GM18907 (cell line): ENCODE data around the gene TSPAN31.
A peak's percentile ranks its signal among the peaks of the same experiment; 100 is the strongest.
"Not testable (repeated sequence)": the region's sequence is repeated elsewhere in the genome, so short reads cannot be mapped to it uniquely, and the experiment has no call there.

Experiments
- ATAC-seq: cut with Tn5 transposase; IDR thresholded peaks from one replicate; pipeline ENCODE4 v1.9.1; 2021; ENCODE audit warnings: mild to moderate bottlenecking, moderate library complexity; ENCODE audit not compliant: unreplicated experiment

Gene TSPAN31

DNA sequence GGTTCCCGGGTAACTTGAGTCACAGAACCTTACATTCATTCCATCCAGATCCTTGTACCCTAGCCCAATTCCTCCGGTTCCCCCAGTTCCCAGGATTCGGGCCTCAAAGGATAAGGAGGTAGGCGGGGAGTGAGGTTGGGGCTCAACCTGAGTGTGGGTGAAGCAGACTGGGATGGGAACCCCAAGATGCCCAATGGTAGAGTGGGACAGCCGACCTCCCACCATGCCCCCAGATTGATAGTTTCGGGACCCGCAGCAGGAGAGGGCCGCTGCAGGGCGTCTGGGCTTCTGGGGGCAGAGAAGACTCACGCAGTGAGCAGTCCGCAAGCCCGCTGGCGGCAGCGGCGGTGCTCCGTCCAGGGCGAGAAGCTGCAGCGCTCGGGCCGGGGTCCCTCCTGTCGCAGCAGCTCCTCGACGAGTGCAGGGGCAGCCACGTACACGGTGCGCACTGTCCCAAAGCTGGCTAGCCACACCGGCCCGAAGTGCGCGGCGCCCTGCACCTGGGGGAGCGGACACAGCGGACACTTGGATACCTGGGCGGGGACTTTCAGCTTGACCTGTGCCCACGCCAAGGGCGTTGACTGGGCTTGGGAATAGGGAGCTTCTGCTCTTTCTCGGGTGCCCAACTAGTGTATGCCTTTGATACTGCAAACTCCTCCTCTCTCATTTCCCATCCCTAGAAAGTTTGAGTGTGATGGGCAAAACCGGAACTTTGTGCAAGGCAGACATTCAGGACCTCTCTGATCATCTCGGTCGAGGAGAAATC lies 21.0 kb downstream of the TSPAN31 start:
- ATAC-seq = peak; percentile 6

DNA sequence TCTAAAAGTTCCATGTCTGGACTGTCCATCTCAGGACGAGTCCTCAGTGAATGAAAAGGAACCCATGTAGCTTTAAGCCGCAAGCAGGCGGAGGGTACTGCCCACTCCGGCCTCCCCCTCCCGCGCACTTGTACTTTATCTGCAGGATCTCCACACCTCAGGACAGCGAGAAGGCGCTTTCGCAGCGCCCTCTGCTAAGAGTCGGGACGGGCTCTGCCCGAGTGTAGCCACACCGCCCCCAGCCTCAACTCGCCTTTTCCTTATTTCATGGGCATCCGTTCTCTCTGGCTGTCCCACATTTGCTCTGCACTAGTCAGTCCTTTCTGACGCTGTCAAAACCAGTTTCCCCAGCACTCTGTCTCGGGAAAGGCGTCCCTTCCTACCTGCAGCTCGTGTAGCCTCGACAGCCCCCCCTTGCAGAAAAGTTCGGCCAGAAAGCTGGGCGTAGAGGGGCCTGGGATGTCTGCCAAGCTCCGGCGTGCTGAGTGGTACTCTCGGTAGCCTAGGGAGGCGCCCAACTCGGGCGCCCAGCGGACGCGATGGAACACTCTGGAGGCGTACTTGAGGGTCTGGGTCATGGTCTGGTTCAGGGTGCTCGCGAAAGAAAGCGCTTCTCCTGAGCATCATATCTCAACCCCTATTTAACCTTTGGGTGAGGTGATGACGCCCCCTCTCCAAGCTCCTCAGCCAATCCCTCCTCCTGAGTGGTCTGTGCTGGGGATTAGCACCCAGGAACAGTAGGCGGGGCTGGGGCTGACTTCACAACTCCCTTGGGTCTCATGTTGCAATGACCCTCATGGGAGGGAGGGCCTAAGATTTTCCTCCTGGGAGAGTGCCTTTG lies 21.8 kb downstream of the TSPAN31 start, which contains the start of gene CYP27B1:
CYP27B1 (minus strand) TSS at position 615 of the 841 bp plus-strand sequence; CDS start at position 578, 37 bp downstream.
- ATAC-seq = no peak

DNA sequence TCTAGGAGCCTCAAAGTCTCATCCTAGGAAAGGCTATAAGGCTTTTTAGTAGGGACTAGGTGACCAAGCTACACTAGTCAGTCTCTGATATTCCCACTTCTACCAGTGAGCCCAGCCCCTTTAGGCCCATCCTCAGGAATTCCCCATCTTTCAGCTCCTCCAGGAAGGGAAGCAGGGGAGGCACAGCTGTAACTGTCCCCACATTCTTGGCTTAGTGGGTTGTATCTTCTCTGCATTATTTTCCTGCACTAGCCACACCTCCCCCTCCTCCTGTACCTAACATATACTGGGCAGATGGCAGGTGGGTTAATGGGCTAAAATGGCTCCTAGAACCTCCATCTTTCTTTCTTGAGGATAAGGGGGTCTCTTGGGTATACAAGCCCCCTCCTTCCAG lies 22.5 kb downstream of the TSPAN31 start:
- ATAC-seq = no peak

DNA sequence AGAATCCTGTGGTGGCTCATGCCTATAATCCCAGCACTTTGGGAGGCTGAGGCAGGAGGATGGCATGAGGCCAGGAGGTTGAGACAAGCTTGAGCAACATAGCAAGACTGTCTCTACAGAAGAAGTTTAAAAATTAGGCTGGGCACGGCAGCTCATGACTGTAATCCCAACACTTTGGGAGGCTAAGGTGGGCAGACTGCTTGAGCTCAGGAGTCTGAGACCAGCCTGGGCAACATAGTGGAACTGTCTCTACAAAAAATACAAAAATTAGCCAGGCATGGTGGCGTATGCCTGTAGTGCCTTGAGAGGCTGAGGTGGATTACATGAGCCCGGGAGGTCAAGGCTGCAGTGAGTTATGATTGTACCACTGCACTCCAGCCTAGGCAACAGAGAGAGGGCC lies 23.0 kb downstream of the TSPAN31 start:
- no peak for ATAC-seq

DNA sequence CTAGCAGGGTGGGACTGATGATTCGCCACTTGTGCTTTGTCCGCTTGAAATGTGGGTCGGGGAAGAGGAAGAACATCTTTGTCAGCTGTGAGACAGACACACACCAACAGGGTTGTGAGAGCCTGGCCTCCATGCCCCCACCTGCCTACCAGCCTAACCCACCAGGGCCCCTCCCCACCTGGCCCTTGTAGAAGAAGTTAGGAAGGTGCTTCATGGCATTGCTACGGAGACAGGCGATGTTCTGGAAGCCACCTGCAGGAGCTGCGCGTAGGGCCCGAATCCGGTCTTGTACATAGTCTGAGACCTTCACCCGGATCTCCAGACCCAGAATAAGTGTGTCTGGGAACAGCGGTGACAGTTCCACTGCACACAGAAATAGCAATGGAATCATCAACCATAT lies 24.8 kb downstream of the TSPAN31 start:
- no peak for ATAC-seq

DNA sequence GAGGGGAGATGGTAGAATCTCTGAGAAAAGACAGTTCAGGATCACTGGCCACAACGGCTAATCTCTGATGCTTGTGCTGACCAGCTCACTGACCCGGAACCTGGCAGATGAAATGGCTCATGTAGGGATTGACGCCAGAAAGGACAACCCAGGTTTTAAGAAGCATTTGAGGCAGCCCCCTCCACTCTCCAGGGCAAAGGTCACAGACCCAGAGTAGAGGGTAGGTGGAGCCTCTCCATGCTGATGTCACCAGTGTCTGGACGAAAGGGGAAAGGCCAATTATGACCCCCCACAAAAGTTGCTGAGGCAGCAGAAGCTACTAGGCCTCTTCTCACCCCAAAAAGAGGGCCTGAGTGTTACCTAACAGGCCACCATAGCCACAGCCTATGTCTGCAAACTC lies 25.9 kb downstream of the TSPAN31 start:
- ATAC-seq = no peak

DNA sequence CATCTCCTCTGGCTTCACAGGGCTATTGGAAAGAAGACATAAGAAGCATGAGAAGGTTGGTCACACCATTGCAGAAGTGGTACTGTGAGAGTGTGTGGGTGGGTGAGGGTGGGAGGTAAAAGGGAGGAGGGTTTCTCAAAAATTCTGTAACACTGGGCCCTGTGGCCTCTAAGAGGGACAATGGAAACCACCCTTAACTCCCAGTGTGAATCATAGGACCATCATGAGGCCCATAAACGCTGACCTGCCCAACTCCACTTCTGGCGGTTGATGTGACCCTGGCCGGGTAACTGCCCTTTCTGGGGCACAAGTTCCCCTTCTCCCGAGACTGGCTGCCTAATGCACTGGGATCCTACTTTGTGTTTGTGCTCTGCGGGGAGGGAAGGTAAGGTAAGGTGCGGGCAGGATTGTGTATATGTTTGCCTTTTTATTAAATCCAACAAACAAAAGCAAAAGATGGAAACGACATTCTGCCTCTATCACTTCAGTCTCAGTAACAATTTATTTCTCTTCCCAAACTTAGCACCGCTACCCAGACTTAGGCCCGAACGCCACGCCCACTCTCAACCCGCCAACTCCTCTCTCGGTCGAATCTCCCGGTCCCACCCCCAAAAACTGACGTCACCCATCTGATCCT lies 26.5 kb downstream of the TSPAN31 start:
- ATAC-seq = peak; percentile 77

DNA sequence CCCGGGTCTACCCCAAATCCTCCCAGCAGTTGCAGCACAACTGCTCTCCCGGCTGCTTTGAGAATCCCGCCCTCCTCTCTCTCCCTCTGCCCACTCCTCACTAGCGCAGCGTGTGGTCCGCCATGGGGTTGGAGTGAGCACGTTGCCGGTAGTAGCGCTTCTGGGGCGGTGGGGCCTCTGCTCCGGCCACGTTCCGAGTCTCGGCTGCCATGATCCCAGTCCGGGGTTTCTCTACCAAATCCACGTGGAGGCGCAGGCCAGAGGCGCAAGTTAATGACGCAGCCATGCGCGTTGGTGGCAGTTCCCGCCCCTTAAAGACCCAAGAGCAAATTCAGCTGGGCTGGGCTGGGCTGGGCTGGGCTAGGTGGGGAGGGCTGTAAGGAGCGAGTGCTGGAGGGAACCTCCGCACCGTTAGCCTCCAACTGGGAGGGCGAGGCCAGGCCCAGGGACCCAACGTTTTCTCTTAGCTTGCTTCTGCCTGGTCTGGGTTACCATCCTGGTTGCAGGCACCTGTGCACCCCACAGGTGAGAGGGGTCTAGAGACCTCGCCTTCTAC lies 27.1 kb downstream of the TSPAN31 start, which contains the start of gene METTL1:
METTL1 (minus strand) TSS at position 233 of the 556 bp plus-strand sequence; CDS start at position 211, 22 bp downstream.
- ATAC-seq = peak; percentile 84

DNA sequence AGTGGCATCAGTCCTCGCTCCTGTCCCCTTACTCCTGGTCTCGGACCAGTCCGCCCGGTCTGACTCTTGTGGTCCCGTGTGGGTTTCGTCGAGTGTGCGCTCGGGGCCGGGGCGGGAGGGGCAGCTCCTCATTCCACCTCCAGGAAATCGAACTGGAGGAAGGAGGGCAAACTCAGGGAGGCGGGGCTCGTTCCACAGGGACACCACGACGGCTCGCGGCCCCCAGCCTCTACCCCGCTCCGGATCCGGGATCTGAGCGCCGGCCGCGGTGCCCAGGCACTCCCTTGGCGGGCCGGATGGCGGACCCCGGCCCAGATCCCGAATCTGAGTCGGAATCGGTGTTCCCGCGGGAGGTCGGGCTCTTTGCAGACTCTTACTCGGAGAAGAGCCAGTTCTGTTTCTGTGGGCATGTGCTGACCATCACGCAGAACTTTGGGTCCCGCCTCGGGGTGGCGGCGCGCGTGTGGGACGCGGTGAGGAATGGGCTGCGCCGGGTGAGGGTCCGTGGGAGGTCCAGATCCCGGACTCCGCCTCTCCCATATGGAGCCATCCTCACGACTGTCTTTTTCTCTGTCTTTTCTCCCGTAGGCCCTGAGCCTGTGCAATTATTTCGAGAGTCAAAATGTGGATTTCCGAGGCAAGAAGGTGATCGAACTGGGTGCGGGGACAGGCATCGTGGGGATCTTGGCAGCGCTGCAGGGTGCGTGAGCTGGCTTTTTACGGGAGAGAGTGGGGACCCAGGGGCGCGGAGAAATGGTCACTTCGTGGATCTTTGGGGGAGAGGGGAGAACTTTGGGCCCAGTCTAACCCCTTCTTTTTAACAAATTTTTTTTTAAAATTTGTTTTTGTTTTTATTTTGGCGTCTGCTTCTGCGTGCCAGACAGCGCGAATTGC lies 27.8 kb downstream of the TSPAN31 start, which contains the start of gene EEF1AKMT3:
EEF1AKMT3 (plus strand) TSS at position 186 of the 894 bp plus-strand sequence; CDS start at position 297, 111 bp downstream.
- peak; percentile 30 for ATAC-seq

DNA sequence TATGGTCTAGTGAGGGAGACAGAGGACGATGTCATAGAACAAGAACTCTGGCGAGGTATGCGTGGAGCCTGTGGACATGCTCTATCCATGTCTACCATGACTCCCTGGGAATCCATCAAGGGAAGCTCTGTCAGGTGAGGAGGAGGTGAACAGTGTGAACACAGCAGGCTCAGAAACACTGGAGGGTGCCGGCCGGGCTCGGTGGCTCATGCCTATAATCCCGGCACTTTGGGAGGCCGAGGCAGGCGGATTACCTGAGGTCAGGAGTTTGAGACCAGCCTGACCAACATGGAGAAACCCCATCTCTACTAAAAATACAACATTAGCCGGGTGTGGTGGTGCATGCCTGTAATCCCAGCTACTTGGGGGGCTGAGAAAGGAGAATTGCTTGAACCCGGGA lies 29.8 kb downstream of the TSPAN31 start:
- ATAC-seq = not testable (repeated sequence)

DNA sequence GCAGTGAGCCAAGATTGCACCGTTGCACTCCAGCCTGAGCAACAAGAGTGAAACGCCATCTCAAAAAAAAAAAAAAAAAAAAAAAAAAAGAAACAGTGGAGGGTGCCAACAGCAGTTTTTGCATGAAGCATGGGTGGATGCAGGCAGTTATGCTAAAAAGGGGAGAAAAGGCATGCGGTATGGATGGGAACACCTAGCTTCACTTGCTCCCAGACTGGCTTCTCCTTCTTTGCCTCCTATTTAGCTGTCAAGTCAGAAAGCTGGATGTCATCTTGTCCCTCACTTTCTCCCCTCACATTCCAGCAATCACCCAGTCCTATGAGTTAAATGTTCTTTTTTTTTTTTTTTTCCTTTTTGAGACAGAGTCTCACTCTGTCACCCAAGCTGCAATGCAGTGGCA lies 30.2 kb downstream of the TSPAN31 start:
- no peak for ATAC-seq

DNA sequence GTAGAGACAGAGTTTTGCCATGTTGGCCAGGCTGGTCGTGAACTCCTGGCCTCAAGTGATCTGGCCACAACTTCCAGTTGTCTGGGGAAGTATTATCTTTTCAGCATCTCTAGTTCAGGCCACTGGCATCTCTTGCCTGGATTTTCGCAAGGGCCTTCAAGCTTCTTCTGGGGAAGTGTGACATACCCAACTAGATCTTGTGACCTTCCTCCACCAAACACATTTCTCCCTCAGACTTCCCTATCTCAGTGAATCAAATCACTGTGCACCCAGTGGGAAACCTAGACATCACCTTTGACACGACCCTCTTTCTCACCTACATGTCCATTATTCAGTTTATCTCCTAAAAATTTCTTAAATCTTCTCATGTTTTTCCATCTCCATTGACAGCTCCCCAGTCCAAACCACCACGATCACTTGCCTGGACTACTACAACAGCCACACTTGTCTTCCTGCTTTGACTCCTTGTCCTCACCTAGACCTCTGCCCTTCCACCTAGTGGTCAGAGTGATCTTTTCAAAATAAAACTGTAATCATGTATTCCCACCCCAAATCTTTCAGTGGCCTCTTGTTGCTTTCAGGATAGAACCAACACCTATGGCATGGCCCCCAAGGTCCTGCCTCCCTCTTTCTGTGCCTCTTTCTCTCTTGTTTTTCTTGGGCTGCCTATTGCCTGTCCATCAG lies 30.9 kb downstream of the TSPAN31 start:
- ATAC-seq = no peak

DNA sequence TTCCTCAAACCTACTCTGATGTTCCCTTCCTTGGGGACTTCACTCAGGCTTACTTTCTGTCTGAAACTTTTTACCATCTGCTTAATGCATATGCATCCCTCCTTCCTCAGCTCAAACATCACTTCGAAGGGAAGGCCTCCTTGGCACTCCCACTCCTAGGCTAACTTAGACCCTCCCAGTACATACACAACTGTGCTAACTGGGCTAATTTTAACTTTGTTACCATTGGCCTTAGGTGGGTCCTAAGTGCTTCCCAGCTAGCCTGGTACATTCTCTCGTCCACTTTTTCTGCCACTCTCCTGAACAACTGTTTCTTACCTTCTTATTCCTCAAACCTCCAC lies 31.4 kb downstream of the TSPAN31 start:
- no peak for ATAC-seq

DNA sequence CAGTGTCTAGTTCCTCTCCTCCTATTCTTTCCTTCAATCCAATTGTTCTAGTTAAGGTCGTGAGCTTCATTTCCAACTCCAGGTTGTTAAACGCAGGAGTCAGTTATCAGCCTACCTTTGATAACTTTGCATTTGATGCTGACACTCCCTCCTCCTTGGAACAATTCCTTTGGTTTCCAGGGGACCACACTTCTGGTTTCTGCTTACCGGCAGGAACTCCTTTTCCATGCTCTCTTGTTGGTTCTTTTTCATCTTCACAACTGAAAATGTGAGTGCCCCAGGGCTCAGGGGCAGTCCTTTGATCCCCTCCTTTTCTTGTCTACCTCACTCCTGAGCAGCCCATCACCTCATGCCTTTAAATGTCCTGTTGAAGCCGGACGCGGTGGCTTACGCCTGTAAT lies 32.5 kb downstream of the TSPAN31 start:
- no peak for ATAC-seq

DNA sequence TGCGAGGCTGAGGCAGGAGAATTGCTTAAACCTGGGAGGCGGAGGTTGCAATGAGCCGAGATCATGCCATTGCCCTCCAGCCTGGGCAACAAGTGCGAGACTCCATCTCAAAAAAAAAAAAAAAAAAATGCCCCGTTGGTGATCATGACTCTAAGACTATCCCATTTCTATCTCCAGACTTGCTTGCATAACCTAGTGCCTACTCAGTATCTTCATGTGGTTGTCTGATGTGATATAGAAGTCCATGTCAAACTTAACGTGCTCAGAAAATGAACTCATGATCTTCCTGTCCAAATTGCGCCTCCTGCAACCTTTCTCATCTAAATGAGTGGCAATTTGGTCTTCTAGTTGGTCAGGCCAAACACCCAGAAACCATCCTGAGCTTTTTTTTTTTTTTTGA lies 33.1 kb downstream of the TSPAN31 start:
- no peak for ATAC-seq

DNA sequence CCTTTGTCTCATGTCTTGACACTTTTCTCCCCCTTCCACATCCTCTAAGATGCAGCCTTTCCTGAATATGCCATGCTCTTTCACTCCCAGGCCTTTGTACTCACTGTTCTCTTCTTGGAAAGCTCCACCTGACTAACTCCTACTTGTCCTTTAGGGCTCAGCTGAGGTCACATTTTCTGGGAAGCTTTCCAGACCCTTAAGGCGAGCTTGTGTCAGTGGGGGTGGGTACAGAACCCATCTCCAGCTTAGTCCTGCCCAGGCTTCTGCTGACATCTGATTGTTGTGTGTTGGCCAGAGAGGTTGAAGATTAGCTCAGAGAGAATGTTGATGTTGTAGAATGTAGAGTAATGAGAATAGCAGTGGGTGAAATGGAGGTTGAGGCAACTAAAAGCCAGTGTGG lies 34.9 kb downstream of the TSPAN31 start:
- ATAC-seq = no peak

DNA sequence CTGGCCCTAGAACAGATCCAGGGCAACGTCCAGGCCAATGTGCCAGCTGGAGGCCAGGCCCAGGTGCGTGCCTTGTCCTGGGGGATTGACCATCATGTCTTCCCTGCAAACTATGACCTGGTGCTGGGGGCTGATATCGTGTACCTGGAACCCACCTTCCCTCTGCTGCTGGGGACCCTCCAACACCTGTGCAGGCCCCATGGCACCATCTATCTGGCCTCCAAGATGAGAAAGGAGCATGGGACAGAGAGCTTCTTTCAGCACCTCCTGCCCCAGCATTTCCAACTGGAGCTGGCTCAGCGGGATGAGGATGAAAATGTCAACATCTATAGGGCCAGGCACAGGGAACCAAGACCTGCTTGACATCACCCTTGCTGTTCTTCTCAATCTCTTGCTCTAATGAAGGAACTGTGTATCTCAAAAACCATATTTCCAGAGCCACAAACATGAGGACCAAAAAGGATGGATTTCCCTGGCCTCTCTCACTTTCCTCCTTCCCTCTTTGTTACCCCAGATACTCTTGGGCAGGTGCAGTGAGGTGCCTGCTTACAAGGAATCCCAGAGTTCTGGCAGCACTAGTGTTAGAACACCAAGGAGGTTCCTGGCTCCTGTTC lies 35.6 kb downstream of the TSPAN31 start:
- no peak for ATAC-seq

DNA sequence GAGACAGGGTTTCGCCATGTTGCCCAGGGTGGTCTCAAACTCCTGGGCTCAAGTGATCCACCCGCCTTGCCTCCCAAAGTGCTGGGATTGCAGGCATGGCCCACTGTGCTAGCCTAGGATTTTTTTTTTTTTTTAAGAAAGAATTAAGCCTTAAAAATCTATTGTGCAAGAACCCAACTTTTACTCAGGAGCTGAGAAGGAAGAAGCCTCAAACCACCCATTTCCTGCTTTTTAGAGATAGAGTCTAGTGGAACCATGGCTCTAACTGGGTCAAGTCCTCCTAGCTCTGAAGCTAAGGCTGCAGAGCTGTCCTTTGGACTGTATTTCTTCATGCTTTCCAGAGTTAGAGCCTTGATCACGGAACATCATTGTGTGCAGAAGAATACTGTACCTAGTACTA lies 36.4 kb downstream of the TSPAN31 start:
- ATAC-seq = no peak

DNA sequence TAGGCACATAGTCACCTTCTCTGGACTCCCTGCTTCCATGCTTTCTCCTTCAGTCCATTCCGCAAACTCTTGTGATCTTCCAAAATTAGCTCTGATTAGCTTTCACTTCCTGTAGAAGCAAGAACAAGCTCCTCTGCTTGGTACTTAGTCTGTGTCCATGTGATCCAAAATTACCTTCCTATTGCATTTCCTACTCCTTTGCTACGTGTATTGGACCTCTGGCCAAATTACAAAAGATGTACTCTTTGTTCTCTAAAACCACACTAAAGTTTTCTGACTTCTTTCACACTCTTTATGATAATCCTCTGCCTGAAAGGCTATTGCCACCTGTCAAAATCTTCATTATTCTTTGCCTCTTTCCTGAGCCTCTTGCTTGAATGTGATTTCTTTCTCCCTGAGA lies 37.0 kb downstream of the TSPAN31 start:
- ATAC-seq = no peak
